Activated CD8-positive, alpha-beta memory T cell treated with anti-CD3 and anti-CD28 coated beads for 36 hours (primary cell): ENCODE measurements around the gene UBE3D. TPM values are rescaled to one million over a fixed set of nuclear protein-coding genes. Genes with fewer than 3 reads are reported as not detected.

Experiments
- CTCF ChIA-PET: fragments of 350-600 bp; sonication (Branson Sonifier 250); formaldehyde crosslinking; loops from one replicate; lab custom pipeline; 2021; ENCODE audit warnings: antibody characterized with exemption; lab: Charles Lee
- POLR2A ChIA-PET: fragments of 350-600 bp; sonication (Branson Sonifier 250); formaldehyde crosslinking; loops from one replicate; lab custom pipeline; 2021; ENCODE audit warnings: antibody characterized with exemption; lab: Charles Lee
- total RNA-seq, 2 experiments: library from RNA; stranded (reverse); gene quantifications; one replicate each; pipeline ENCODE4 v1.2.3, GENCODE V29; 2021

UBE3D gene
- 10 to 100 TPM in 1 of 2 experiments, 1 to 10 TPM in 1; 8.0 to 11.2 TPM for total RNA-seq

- POLR2A ChIA-PET = interaction anchor here (0.9 to 1.6 kb wide), 2 partner anchors 123 to 817 kb away, joined by 3 to 6 read pairs; no protein-coding TSS in a partner anchor
Measured at GRCh38 chr6:83065511-83066192, at the start of gene UBE3D. UBE3D (minus strand) TSS chr6:83065841; CDS start chr6:83065718, 123 bp downstream.

GRCh38 chr6:83114164-83114563 lies 48.5 kb upstream of the UBE3D start:
- POLR2A ChIA-PET = no interaction called here
- CTCF ChIA-PET = no interaction called here

More at GRCh38 chr6:83065511-83066192, at the start of gene UBE3D:
- CTCF ChIA-PET = interaction anchor here (0.7 to 3.9 kb wide), 22 partner anchors 8 to 819 kb away, joined by 3 to 25 read pairs (median 4); partner anchors contain the start of gene IBTK

GRCh38 chr6:83113258-83113657 lies 47.6 kb upstream of the UBE3D start:
- ChIA-PET POLR2A (no interaction called here), CTCF (interaction anchor here (1.3 kb wide), 1 partner anchor 47 kb away, joined by 7 read pairs; the partner anchor contains the start of genes DOP1A and UBE3D)

- CTCF ChIA-PET = interaction anchor here (1.6 kb wide), 1 partner anchor 43 kb away, joined by 6 read pairs; the partner anchor contains the start of gene UBE3D
- POLR2A ChIA-PET = no interaction called here
Measured at GRCh38 chr6:83108378-83108777, 42.7 kb upstream of the UBE3D start.

GRCh38 chr6:83098589-83098988 lies 32.9 kb upstream of the UBE3D start:
- ChIA-PET CTCF (no interaction called here), POLR2A (no interaction called here)

- POLR2A ChIA-PET = no interaction called here
- CTCF ChIA-PET = no interaction called here
Measured at GRCh38 chr6:83097675-83098074, 32.0 kb upstream of the UBE3D start.

- ChIA-PET POLR2A (no interaction called here), CTCF (no interaction called here)
Measured at GRCh38 chr6:83097204-83097603, 31.6 kb upstream of the UBE3D start.

GRCh38 chr6:83096791-83097190 lies 31.1 kb upstream of the UBE3D start:
- CTCF ChIA-PET = no interaction called here
- POLR2A ChIA-PET = no interaction called here

- ChIA-PET CTCF (no interaction called here), POLR2A (no interaction called here)
Measured at GRCh38 chr6:83092756-83093399, 27.2 kb upstream of the UBE3D start.

GRCh38 chr6:83086751-83087150 lies 21.1 kb upstream of the UBE3D start:
- ChIA-PET CTCF (no interaction called here), POLR2A (no interaction called here)

- ChIA-PET POLR2A (no interaction called here), CTCF (interaction anchor here (1.5 kb wide), 1 partner anchor 8 kb away, joined by 3 read pairs; no protein-coding TSS in a partner anchor)
Measured at GRCh38 chr6:83083476-83083875, 17.8 kb upstream of the UBE3D start.

- CTCF ChIA-PET = no interaction called here
- POLR2A ChIA-PET = no interaction called here
Measured at GRCh38 chr6:83073615-83074014, 8.0 kb upstream of the UBE3D start.

GRCh38 chr6:83072726-83073125 lies 7.1 kb upstream of the UBE3D start:
- ChIA-PET CTCF (no interaction called here), POLR2A (no interaction called here)

GRCh38 chr6:83071707-83072106 lies 6.1 kb upstream of the UBE3D start:
- ChIA-PET POLR2A (no interaction called here), CTCF (interaction anchor here (1.1 kb wide), 1 partner anchor 141 kb away, joined by 3 read pairs; no protein-coding TSS in a partner anchor)

GRCh38 chr6:83071023-83071422 lies 5.4 kb upstream of the UBE3D start:
- CTCF ChIA-PET = interaction anchor here (1.1 kb wide), 1 partner anchor 142 kb away, joined by 3 read pairs; no protein-coding TSS in a partner anchor
- POLR2A ChIA-PET = no interaction called here

GRCh38 chr6:83069633-83070032 lies 4.0 kb upstream of the UBE3D start:
- POLR2A ChIA-PET = no interaction called here
- CTCF ChIA-PET = no interaction called here

GRCh38 chr6:83068616-83069015 lies 3.0 kb upstream of the UBE3D start:
- CTCF ChIA-PET = interaction anchor here (1.9 to 3.7 kb wide), 3 partner anchors 146 to 154 kb away, joined by 9 to 16 read pairs (median 12); no protein-coding TSS in a partner anchor
- POLR2A ChIA-PET = interaction anchor here (0.7 to 1.0 kb wide), 2 partner anchors 17 to 820 kb away, joined by 3 to 4 read pairs; no protein-coding TSS in a partner anchor

GRCh38 chr6:83067448-83068439 lies 2.1 kb upstream of the UBE3D start, which contains the start of gene DOP1A:
DOP1A (plus strand) TSS chr6:83067671; CDS start chr6:83096978, 29,307 bp downstream.
- CTCF ChIA-PET = interaction anchor here (0.8 to 3.9 kb wide), 20 partner anchors 8 to 1160 kb away, joined by 3 to 25 read pairs (median 5); partner anchors contain the start of genes IBTK, PGM3 and RWDD2A
- POLR2A ChIA-PET = interaction anchor here (0.7 to 1.4 kb wide), 3 partner anchors 17 to 819 kb away, joined by 3 to 4 read pairs (median 3); no protein-coding TSS in a partner anchor

- ChIA-PET CTCF (no interaction called here), POLR2A (no interaction called here)
Measured at GRCh38 chr6:83062225-83062624, 3.4 kb downstream of the UBE3D start.
